NOMO-1 treated with DMSO at 0.1 percent for 48 hours (cell line): Measurements from ENCODE around the gene RBM38.
"Not testable (repeated sequence)": the region's sequence is repeated elsewhere in the genome, so short reads cannot be mapped to it uniquely, and the experiment has no call there.

ENCODE experiments used
- DNase-seq: peaks from one replicate; lab custom pipeline; 2025; ENCODE audit not compliant: unreplicated experiment; lab: John Stamatoyannopoulos, UW

Gene RBM38

GRCh38 chr20:57416296-57417022, 25.3 kb downstream of the RBM38 start:
- no peak for DNase-seq

- peak; percentile 14 for DNase-seq
Observed at GRCh38 chr20:57417051-57417689, 26.0 kb downstream of the RBM38 start.

DNA sequence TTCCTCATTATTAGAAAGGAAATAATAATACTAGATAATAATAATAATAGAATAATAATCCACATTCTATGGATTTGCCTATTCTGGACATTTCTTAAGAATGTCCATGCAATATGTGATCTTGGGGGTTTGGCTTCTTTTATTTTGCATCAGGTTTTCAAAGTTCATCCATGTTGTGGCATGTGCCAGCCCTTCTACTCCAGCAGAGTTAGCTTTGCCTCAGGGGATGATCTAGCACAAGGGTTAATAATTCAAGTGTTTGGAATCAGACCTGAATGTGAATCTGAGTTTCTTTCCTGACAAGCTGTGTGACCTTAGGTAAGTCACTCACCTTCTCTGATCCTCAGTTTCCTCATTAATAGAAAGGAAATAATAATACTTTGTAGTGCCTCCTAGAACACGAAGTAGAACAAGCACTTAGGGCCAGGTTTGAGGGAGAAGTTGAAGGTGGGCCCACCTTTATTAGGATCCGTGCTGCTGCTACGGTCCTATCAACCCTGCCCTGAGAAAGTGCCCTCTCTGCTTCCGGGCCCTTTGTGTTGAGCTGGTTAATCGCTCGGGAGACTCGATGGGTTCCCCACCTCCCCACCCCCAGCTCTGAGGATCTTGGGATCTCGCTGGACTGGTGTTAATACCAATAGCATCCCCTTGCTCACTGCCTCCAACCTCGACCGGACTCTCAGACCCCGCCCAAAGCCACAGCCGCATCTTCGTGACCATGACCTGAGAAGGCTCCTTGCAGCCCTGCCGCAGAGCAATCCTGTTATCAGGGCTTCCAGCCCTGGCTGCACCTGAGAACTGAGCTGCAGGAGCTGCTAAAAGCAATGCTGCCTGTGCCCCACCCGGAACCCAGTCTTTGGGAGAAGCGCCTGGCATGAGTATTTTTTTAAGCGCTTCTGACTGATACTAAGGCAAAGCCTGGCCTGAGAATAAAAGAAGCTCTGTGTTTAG, 26.9 kb downstream of the RBM38 start:
- no peak for DNase-seq

DNA sequence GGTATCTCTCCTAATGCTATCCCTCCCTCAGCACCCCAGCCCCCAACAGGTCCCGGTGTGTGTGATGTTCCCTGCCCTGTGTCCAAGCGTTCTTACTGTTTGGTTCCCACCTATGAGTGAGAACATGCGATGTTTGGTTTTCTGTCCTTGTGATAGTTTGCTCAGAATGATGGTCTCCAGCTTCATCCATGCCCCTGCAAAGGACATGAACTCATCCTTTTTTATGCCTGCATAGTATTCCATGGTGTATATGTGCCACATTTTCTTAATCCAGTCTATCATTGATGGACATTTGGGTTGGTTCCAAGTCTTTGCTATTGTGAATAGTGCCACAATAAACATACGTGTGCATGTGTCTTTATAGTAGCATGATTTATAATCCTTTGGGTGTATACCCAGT, 28.3 kb downstream of the RBM38 start:
- DNase-seq: not testable (repeated sequence)

DNA sequence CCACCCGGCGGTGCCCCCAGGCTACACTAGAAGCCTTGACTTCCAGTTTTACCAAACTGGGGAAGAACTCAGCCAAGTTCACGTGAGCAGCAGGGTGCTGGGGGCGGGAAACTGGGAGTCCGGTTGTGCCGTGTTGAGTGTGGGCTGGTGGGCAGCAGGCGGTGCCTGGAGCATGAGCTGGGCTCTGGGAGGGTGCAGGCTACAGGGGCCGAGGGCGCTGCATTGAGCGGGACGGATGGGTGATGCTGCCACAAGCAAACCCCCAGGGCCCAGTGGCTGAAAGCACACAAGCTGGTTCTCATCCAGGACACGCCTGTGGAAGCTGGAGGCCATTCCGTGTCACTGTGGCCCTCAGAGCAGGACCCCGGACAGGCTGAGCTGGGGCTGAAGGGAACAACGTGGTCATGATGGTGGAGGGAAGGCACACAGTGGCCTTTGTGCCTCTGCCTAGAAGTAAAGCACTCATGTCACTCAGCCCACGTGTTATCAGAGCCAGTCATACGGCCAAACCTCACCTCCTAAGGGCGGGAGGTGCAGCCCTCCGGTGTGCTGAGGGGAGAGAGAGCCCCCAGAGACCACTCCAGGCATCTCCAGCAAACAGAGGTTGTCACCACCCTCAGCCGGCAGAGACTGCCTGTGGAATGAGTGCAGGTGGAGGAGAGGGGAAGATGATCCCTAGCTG, 29.5 kb downstream of the RBM38 start:
- no peak for DNase-seq

- DNase-seq: no peak
Observed at GRCh38 chr20:57421253-57422220, 30.3 kb downstream of the RBM38 start.

DNA sequence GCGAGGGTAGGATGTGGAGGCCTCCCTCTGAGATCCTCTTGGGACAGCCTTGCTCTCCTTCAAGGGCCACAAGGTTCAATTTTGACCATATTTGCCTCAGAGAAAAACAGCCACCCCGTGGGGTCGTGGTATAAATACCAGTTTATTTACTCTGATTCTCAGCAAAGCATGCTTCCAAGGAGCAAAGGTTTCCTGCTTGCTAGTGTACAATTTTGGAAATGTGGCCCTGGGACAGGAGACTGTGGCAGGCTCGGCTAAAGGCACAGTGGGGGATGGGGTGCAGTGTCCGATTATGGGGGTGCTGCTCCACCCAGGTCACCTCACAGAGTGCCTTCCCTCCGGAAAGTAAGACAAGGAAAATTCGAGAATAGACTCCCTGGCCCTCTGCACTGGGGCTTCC, 31.1 kb downstream of the RBM38 start:
- no peak for DNase-seq

GRCh38 chr20:57425150-57426013, 34.2 kb downstream of the RBM38 start:
- peak; percentile 21 for DNase-seq

GRCh38 chr20:57426271-57426689, 35.1 kb downstream of the RBM38 start:
- no peak for DNase-seq

DNA sequence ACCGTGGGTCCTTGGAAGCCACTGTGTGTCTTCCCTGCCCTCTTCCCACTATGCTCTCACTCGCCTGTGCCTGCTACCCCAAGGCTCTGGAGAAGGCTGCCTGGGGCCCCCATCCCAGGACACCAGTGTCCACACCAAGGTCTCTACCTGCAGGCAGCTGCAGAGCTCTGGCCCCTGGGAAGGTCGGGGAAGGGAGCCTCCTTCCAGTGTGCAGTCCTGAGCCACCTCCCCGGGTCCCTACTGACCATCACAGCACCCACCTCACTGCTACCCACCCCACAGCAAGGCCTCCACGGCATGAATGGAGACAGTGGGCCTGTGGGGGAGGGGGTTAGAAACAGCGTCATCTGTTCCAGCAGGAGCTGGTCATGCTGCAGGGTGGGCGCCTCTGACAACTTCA, 35.6 kb downstream of the RBM38 start:
- no peak for DNase-seq

DNA sequence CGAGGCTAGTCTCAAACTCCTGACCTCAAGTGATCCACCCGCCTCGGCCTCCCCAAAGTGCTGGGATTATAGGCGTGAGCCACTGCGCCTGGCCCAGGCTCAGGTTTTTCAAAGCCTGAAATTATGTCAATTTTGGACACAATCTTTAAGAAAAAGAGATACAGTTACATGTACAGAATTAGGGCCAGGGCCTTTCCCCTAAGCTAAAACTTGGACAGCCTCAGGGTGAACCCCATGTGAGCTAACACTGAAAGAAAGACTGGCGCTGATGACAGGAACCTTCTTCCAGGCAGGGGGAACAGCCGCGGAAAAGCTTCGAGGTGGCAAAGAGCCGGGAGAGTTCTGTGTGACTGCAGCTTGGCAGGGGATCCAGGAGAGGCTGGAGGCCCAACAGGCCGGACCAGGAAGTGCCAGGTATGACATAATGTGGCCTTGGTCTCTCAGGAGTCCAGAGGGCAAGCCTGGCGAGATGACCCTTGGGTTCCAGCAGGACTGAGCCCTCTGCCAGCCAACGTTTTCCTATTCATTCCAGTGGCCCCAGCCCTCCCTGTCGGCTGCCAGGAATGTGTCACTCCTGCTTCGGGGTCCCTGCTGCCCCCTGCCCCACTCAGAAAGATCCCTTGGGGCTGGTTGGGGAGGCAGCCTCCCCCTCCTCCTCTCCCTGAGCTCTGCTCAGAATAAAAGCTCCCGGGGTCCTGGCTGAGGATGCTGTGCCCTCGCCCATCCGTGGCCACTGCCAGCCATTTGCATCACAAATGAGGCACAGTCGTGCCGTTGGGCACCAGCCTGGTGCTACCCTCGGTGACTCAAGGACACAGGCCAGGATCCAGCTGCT, 37.3 kb downstream of the RBM38 start:
- no peak for DNase-seq

DNA sequence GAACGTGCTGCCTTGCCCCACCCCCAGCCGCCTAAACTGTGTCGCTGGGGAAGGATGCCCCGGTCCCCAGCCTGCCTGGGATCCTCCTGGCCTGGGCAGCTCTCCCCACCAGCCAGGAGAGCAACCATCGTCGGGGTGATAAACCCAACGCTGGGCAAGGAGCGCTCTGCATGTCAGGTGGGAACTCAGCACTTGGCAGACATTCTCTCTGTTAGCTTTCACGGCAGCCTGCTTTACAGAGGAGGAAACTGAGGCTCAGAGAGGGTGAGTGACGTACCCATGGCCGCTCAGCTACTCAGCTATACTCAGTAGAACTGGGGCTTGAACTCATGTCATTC, 37.9 kb downstream of the RBM38 start:
- no peak for DNase-seq

DNA sequence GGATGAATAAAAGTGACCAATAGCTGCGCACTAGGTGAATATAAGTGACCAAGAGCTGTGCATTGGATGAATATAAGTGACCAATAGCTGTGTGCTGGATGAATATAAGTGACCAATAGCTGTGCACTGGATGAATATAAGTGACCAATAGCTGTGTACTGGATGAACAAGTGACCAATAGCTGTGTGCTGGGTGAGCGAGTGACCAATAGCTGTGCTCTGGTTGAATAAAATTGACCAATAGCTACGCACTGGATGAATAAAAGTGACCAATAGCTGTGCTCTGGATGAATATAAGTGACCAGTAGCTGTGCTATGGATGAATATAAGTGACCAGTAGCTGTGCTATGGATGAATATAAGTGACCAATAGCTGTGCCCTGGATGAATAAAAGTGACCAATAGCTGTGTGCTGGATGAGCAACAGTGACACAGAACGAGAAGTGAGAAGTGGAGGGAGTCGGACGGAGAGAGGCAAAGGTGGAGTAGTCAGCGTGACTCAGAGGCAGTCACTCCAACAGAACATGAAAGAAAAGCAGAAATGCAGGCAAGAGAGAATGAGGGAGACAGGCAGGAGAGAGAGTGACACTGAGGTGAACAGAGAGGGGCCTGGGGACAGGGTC, 38.5 kb downstream of the RBM38 start:
- peak; percentile 96 for DNase-seq

- not testable (repeated sequence) for DNase-seq
Observed at GRCh38 chr20:57430201-57430596, 39.0 kb downstream of the RBM38 start.

- no peak for DNase-seq
Observed at GRCh38 chr20:57431539-57431835, 40.3 kb downstream of the RBM38 start.

DNA sequence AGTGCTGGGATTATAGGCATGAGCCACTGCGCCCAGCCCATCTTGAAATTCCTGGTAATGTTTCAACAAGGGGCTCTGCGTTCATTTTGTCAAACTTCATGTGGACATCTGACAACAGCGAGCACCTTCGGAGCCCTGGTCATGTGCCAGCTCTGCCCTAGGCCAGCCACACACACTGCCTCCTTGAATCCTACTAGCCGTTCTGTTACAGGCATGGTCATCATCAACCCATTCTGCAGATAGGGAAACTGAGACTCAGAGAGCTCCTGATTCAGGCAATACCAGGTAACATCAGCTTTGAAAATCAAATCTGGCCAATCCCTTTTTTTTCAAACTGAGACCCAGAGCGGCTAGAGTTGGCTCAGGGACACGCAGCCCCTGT, 41.3 kb downstream of the RBM38 start:
- DNase-seq: no peak

- peak; percentile 95 for DNase-seq
Observed at GRCh38 chr20:57432862-57433491, 41.8 kb downstream of the RBM38 start.
